ENCODE data around the gene LRRC4C.

DNA sequence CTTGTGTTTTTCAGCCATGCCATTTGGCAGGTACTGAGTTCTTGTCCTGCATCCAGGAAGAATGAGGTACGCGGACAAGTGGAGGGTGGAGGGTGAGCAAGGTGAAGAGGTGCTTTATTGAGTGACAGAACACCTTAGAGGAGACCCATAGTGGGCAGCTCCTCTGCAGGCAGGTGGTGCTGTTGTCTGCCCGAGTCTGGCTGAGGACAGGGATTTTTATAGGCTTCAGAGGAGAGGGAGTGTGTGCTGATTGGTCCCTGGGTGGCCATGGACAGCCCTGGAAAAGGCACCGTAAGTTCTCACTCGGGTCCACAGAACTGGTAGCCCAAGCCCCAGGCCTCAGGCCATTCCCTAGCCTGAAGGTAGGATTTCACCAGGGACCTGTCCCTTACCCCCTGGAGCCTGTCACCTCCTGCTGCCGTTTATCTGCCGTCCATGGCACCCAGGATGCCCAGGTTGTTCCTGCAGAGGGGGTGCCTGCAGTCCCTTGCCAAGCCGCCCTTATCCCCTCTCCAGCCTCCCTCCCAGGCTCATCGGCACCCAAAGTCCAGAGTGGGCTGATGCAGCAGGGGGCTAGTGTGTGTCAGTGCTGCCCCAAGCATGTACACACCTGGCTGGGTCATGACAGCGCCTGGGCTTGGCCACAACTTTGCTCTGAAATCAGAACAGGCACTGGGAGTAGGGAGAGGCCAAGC lies 213.6 kb downstream of the LRRC4C start:
- TF ChIP-seq CTCF (IDR thresholded peaks at IDR 0.05) (no peak), POLR2A (IDR thresholded peaks at IDR 0.05) (no peak)
